Activated T-cell treated with anti-CD3 and anti-CD28 coated beads for 48 hours (primary cell): ENCODE measurements around the gene GPR119.
A peak's percentile ranks its signal among the peaks of the same experiment; 100 is the strongest.
"Not testable (repeated sequence)": the region's sequence is repeated elsewhere in the genome, so short reads cannot be mapped to it uniquely, and the experiment has no call there.

ENCODE experiments used
- DNase-seq: peaks from one replicate; pipeline ENCODE4 v3.0.0-alpha.2; 2020; ENCODE audit warnings: low read depth

Gene GPR119

DNA sequence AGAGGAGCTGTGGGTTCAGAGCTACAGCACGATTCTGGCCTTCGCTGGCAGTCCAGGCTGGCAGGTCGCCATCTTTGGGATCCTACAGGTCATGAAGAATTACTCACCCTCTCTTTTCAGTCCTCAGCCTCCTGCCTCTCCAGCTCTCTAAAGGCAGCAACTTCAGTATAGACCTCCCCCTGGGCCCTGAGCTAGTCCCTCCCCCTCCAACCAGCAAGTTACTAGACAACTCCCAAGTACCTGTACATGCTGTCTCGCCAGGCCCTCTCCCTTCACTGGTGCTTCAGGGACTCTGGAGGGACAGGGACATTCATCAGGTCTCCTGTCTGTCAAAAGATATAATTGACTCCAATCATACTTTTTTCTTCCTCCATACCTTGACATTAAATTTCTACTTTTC, at the start of gene GPR119:
GPR119 (minus strand) TSS at position 155 of the 400 bp plus-strand sequence. CDS start 227 bp downstream, outside the sequence.
- DNase-seq: no peak

DNA sequence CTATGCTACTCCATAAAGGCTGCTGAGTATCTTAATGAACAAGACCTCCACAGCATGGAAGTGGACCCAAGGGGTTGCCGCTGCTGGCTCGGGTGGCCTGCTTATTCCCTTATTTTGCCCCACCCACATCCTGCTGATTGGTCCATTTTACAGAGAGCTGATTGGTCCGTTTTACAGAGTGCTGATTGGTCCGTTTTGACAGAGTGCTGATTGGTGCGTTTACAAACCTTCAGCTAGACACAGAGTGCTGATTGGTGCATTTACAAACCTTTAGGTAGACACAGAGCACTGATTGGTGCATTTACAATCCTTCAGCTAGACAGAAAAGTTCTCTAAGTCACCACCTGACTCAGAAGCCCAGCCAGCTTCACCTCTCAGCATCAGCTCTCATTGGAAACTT, 43.8 kb upstream of the GPR119 start:
- DNase-seq: not testable (repeated sequence)

DNA sequence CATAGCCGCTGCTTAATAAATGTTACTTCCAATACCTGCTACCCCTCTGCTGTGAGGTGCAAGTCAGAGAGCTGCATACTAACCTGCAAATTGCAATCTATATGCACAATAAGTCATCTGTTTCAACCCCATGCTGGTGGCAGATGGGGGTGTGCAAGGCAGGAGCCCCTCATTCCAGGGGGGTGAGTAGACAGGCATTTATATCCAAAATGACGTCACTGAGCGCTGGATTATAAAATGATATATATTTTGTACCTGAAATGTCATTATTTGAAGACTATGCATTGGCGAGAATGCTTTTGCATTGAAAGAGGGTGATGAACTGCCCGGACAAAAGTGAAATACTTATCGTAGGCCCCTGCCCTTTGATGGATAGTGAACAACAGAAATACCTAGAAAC, 41.1 kb upstream of the GPR119 start:
- DNase-seq: no peak

DNA sequence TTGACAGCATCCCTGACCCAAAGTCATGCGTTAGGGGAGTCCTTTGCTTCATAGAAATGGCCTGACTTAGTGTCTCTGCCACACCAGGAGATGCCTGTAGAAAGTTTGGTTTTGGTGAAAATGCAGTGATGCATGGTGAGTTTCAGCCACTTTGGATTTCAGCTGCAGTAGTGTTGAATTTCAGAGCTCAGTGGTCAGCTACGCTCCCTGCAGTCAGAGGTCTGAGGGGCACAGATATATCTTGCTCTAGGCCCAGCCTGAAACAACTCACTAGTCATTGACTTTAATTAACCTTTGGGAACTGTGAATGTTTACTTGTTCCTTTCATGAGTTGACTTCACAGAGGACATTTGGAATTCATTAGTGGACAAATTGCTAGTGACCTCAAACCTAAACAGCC, 33.8 kb upstream of the GPR119 start:
- no peak for DNase-seq

DNA sequence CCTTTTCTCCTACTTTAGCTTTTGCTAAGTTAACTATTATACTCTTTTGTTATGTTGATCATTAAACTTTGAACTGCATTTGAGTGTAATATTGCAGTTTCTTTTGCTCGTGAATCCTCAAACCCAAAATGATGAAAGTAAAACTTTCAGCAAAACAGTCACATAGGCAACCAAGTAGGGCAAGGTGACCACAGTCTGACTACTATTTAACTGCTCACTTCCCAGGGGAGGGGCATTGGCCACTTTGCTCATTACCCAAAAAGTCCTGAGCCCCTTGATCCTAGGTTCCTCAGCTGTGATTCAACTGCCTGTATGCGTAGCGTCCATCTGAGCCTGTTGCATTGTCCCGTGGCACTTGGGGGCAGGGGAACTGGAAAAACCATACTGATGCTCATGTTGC, 33.3 kb upstream of the GPR119 start:
- DNase-seq: no peak

DNA sequence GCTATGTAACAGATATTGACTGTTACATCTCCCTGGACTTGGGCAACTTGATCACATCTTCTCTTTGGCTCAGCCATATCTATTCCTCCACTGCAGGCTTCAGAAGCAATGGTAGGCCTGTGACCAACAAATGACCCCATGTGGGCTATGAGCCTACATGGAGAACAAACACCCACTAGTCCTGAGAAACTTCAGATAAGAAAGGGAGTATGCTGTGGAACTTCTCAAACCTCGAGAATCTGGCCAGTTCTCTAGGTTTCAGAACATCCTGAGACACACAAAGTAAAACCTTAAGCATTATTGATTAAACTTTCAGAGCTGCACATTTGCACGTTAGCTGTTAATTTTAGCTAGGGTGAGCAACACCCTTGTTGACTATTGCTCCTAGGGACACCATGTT, 32.6 kb upstream of the GPR119 start:
- no peak for DNase-seq

DNA sequence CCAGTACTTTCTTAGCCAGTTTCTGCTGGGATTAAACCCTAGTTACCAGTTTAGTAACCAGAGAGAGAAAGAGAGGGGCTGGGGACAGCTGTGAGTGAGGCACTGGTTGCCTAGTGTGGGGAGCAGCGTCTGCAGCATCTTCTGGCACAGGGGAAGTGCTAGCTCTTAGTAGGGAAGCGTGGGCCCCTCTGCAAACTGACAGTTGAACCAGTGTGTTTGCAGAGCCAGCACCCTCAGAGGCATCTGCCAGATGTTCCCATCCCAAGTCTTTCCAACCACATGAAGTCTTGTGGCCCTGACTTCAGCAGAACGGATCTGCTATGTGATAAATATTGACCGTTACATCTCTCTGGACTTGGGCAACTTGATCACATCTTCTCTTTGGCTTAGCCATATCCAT, 31.3 kb upstream of the GPR119 start:
- no peak for DNase-seq

DNA sequence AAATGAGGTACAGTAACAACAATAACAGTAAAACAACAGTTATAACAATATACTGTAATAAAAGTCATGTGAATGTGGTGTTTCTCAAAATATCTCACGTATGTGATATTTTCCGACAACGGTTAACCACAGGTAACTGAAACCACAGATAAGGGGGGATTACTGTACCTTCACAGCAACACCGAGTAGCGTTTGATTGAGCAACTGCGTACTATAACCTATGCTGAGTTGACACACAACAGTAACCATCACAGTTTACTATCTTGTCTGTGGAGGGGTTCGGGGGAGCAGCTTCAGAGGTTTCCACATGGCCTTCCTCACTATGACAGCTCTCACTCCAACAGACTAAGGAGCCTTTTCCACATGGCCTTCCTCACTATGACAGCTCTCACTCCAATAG, 29.7 kb upstream of the GPR119 start:
- DNase-seq: no peak

DNA sequence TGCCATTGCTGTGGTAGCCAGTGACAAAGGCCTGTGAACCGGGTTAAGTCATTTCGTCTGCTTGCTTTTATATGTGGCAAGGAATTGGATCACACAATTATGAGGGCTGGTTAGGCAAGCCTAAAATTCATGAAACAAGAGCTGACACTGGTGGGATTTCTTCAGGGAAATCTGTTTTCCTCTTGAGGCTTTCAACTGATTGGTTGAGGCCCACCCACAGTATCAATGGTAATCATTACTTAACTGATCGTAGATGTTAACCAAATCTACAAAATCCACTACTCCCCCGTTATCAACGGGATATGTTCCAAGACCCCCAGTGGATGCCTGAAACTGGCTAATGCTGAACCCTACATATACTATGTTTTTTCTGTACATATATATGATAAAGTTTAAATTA, 29.3 kb upstream of the GPR119 start:
- no peak for DNase-seq

DNA sequence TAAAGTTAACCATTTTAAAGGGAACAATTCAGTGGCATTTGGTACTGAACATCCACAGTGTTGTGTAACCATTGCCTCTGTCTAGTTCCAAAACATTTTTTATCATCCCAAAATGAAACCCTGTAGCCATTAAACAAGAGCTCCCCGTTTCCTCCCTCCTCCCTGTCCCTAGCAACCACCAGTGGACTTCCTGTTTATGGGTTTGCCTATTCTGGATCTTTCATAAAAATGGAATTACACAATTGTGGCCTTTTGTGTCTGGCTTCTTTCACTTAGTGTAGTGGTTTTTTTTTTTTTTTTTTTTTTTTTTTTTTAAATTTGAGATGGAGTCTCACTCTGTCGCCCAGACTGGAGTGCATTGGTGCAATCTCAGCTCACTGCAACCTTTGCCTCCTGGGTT, 27.9 kb upstream of the GPR119 start:
- no peak for DNase-seq

DNA sequence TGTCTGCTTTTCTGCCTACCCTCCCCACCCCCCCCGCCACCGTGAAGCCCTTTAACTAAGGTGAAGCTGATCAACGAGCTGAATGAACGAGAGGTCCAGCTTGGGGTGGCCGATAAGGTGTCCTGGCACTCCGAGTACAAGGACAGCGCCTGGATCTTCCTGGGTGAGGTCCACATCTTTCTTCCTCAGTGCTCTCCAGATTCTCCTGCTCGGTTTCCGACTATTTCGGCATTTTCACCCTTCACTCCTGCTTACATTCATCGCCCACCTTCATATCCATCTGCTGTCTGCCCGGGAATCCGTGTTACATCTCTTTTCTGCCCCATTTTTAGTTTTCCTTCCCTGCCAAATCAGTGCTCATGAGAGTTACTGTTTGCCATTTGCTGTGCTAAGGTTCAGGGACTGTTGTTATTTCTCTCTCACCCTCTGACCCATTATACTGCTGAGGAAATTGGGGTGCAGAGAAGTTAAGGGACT, 16.8 kb upstream of the GPR119 start:
- DNase-seq: no peak

DNA sequence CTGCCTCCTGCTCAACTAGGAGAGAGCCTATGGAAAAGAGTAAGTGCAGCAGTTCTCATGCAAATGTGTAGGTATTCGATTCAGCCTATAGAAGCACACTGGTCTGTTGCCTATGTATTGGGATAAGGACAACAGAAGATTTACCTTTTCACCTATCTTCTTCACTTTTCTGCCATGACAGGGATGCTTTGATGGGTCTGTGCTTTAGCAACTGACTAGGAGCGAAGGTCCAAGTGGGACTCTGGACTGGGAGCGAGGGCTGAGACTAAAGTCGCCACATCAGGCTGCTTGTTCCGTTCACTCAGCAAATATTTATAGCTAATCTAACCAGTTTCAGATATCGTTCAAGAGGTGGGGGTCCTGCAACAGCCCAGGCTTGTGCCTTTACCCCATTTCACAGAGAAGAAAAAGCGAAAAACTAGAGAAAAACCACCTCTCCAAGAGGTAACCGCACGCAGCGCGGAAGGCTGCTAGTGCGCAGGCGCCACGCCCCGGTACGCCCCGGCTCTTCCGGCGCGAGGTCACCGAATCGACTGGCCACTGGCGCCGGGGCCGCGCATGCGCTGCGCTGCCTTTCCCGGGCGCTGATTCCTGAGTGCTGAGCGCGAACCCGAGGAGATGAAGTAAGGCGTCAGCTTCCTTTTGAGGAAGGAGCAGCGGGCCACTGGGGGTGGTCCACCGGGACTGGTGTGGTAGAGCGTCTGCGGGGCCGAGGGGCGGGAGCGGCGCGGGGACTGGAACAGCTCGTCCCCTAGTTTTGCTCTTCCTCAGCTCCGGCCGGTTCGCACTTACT, 16.1 kb upstream of the GPR119 start, which contains the start of gene RBMX2:
RBMX2 (plus strand) TSS at position 573 of the 793 bp plus-strand sequence; CDS start at position 619, 46 bp downstream.
- DNase-seq: peak; percentile 65

DNA sequence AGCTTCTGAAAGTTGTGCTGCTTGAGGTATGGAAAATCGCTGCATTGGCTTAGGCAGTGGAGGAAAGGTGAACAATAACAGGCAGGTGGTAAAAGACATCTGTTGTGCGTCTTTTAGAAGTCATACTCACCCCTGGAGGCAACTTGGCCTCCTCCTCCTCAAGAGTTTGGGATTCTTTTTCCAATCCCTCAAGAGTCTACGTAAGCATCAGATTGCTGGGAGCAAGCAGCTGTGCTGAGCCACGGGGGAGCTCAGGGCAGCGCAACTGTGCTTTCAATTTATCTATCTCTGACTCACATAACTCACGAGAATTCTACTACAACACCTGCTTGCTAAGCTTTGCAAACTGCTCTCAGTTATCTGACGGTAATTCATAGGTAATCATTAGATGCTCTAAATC, 9.9 kb upstream of the GPR119 start:
- no peak for DNase-seq

DNA sequence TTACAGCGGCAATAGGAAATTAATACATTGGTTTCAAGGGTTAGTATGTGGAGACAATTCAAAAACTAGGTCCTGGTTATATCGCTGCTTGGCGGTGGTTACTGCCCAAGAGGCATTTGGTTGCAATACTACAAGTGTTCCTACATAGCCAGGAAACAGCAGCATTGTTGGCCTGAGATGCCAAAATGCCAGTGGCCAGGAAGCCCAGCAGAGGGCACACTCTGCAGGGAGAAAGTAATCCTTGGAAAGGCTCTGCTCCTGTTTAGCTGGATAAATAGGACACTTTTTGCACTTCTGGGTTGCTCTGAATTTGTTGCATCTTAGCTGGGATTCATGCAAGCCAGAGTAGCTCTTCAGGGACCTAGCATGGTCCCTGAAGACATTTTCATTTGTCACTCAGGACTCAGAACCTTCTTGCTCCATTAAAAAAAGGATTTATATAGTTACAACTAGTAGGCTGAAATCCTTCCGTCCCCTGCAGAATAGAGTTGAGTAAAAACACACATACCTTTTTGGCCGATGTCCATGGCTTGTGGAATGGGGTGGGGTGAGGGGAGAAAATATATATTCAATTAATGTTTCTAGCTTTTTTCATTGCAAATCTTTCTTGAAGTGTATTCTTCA, 8.1 kb upstream of the GPR119 start:
- DNase-seq: no peak

DNA sequence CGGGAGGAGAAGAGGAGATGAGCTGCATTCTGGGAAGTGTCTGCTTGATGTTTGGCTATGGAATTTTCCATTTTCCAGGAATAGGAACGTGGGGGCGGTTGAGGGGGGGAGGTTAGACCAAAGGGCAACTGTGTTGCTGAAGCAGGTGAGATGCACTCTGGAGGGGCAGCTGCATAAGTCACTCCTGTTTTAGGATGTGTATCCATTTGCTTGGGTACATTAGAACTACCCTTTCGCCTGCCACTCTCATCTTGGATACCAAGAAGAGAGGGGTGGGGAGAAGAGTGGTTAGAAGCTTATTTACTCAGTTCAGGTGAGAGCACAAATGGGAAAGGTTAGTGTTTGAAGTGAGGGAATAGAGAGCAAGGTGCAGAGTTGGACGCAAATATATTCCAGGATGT, 934 bp upstream of the GPR119 start:
- no peak for DNase-seq

DNA sequence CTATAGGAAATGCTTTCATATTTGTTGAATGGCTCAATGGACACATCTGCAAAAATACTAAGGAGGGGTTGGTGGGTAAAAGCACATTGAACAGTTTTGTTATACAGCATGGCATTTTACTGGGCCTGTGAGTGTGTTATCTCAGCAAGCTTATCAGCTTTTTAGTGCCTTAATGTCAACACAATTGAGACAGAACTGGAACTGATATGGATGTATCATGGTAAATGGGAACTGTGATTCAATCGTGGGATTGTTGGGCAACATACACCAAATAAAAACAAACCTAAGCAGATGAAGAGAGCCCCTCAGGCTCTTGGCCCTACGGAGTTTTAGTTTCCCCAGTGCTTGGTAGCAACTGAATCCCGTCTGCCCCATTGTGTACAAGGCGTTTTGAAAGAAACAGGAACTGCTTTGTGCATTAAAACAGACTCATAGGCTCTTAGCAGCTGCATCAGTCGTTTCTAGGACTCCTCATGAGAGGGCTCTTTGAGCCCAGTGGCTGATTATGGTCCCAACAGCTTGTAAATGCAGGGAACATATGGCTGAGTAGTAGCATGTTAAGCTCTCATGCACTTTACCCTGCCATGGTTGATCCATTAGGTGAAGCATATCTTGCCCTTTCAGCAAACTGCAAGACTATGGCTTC, 7.3 kb downstream of the GPR119 start:
- DNase-seq: no peak

DNA sequence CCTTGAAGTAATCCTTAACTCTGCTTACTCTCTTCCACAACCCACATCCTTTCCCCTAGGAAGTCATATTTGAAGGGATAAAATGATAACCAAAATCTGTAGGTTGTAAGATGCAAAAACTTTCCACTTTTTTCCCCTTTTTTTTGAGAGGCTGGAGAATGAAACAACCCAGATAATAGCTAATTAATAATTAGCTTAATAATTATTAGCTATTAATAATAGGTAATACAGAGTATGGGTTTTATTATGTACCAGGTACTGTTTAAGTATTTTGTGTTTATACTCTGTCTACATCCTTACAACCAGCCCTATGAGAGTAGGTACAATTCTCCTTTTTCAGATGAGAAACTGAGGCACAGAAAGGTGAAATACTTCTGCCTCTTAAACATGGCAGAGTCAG, 9.4 kb downstream of the GPR119 start:
- DNase-seq: no peak

DNA sequence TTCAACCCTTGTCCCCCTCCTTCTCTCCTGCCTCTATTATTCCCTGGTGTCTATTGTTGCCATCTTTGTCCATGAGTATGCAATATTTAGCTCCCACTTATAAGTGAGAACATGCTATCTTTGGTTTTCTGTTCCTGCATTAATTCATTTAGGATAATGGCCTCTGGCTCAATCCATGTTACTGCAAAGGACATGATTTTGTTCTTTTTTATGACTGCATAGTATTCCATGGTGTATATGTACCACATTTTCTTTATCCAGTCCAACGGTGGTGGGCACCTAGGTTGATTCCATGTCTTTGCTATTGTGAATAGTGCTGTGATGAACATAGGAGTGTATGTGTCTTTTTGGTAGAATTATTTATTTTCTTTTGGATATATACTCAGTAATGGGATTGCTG, 33.4 kb downstream of the GPR119 start:
- not testable (repeated sequence) for DNase-seq

DNA sequence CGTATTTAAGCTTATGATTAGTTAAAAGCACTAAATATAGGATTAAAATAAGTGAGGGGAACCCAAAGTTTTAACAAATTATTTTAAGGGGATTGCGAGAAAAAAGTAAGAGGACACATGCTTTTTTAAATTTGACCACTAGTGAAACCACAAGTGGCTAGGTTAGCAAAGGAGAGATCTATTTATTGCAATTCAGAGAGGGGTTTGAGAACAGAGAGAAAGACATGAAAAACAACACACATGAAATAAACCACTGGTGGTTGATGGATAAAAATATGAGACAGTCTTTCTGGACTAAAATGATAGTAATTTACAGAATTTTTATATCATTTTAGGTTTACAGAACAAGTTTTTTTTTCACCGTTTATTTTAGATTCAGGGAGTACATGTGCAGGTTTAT, 33.9 kb downstream of the GPR119 start:
- no peak for DNase-seq

DNA sequence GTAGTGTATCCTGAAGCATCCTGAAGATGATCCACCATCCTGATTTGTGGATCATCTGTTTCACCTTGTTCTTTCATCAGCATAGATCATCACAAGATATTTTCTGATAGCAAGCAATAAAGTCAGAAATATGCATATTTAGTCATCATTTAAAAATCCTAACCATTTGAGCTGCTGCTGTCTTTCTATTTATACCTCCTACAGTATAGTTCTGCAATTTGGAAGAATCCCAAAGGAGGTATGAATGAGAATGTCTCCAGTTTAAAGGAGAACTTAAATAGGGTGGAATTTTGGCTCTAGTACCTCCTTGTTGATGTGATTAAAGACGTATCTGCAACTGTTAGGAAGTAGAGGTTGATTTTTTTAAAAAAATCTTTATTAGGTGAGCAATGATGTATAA, 38.2 kb downstream of the GPR119 start:
- DNase-seq: no peak

DNA sequence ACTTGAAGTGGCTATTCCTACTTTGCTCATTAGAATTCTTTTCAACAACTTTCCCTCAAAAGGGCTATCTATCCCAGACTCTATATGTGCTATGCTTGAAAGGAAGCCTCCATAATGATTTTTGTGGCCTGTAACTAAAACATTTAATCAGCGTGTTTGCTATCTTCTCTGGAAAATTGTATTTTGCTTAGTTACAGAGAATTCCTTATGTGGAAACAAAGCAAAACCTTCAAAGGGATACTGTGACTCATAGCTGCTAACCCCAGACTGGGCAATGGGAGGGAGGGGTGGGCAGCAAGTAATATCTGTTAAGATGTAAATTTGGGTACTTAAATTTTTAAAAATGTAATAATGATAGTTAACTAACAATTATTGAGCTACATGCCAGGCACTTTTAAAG, 42.1 kb downstream of the GPR119 start:
- DNase-seq: no peak

DNA sequence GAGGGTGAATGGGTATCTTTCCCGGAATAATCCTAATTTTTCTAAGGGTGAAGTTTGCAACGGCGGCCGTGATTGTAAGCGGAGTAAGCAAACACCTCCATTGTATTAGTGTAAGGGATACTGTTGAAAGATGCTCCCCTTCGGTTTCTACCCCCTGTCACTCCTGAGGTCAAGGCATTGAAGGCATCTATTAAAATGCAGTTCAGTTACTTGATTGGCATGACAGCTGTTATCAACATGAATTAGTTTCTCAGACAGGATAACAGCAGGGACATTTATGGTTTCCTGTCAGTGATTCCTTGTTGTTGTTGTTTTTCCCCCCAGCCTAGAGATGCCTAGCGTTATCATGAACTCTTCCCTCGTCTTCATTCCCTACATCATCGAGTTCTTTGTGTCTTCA, 45.2 kb downstream of the GPR119 start:
- no peak for DNase-seq
